ENCODE results near the gene SPNS3. TPM values are rescaled to one million over a fixed set of nuclear protein-coding genes. Genes with fewer than 3 reads are reported as not detected.
A peak's percentile ranks its signal among the peaks of the same experiment; 100 is the strongest.

SPNS3 gene
- total and polyA plus RNA-seq, 2 donors (not counting 1 experiment from before 2014, with no cell fraction given): 0.44 to 0.52 TPM

GRCh38 chr17:4498461-4499397 lies 65.0 kb downstream of the SPNS3 start, which contains the start of gene SPNS2:
SPNS2 (plus strand) TSS chr17:4498881; CDS start chr17:4499048, 167 bp downstream.
- H3K4me1 Mint-ChIP-seq: peaks cover 26% of the 10 kb centered on the region
- Histone ChIP-seq H2AFZ (ENCODE audit: insufficient read depth, low read depth, low read length, poor library complexity, severe bottlenecking) (peak within 1 kb of the TSS; percentile 51), H3K4me2 (replicated peaks; ENCODE audit: low read depth, low read length, poor library complexity, severe bottlenecking) (peak within 1 kb of the TSS; percentile 88), H3K79me2 (ENCODE audit: control insufficient read depth, insufficient read depth, low read length) (no peaks in the 10 kb centered on the region), H3K4me3 (ENCODE audit: control extremely low read depth in 1 of 5, extremely low read depth in 1 of 5, insufficient read depth in 1 of 5, low read depth in 2 of 5, low read length in 4 of 5) (peak within 1 kb of the TSS in 3 of 5 experiments; percentile 29 to 52 (median 40)), H4K20me1 (ENCODE audit: control insufficient read depth, insufficient read depth, low read length, poor library complexity, severe bottlenecking) (no peaks in the 10 kb centered on the region), H3K27ac (ENCODE audit: low read length in 2 of 2) (no peak within 1 kb of the TSS), H3K27me3 (replicated peaks in 1 of 4; ENCODE audit: control extremely low read depth in 1 of 4, control insufficient read depth in 3 of 4, insufficient read depth in 4 of 4, low read length in 3 of 4) (peaks cover 0 to 48% (median 31%) of the 10 kb centered on the region in 4 experiments), H3K9me3 (ENCODE audit: control extremely low read depth in 1 of 3, control insufficient read depth in 2 of 3, insufficient read depth in 1 of 3, low read length in 2 of 3) (peaks cover 0 to 10% (median 0%) of the 10 kb centered on the region in 3 donors), H3K9ac (ENCODE audit: low read length) (peak within 1 kb of the TSS; percentile 54), H3K4me1 (ENCODE audit: control insufficient read depth in 2 of 2, insufficient read depth in 2 of 2, low read length in 2 of 2) (peaks cover 38 to 41% of the 10 kb centered on the region in 2 donors), H3K36me3 (replicated peaks in 1 of 2; ENCODE audit: control extremely low read depth in 1 of 2, control insufficient read depth in 1 of 2, extremely low read depth in 1 of 2, insufficient read depth in 2 of 2, low read length in 1 of 2) (no peaks in the 10 kb centered on the region)
- H3K27ac Mint-ChIP-seq: no peak within 1 kb of the TSS
- CTCF ChIA-PET: no interaction called here
- intact Hi-C loops (cut with micrococcal nuclease): no loop called here
- 1% methylated on average over 115 of the region's 117 CpGs for WGBS (ENCODE audit: insufficient coverage)
- no peaks in the 10 kb centered on the region for H3K9me3 Mint-ChIP-seq (ENCODE audit: insufficient read depth)
- H3K4me3 Mint-ChIP-seq: peak within 1 kb of the TSS; percentile 85
- no peak for TF ChIP-seq EZH2 (IDR thresholded peaks at IDR 0.05; ENCODE audit: borderline replicate concordance, insufficient read depth, low read depth, low read length, poor library complexity, severe bottlenecking)
- no peak for TF ChIP-seq CTCF (IDR thresholded peaks at IDR 0.05)
- POLR2A ChIA-PET: no interaction called here
- H3K27me3 Mint-ChIP-seq: peaks cover 39% of the 10 kb centered on the region
- ATAC-seq (ENCODE audit: low read depth): peak; percentile 80
- peak; percentile 75 for DNase-seq

All from B cell (primary cell).